ENCODE results near the gene KLHL3.
A peak's percentile ranks its signal among the peaks of the same experiment; 100 is the strongest.

The KLHL3 gene

DNA sequence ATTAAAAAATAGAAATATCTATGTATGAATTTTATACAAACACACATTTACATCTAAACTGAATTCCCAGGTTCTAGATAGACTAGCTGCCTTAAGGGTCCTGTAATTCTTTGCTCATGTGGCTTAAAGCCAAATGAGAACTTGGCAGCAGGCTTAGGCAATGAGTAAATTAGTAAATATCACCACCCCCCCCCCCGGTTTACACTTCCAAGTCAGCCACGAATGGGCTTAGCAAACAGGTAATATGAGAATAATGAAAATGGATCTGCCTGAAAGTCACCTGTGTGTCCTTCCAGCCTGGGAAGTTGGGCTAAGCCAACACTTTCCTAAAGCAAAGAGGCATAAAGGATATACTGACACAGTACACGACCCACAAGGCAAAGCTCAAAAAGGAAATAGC, 108.6 kb downstream of the KLHL3 start:
- Histone ChIP-seq H3K36me3 (ENCODE audit: control insufficient read depth in 2 of 2, insufficient read depth in 1 of 2, low read length in 2 of 2) (no peaks in the 10 kb centered on the region), H3K4me3 (ENCODE audit: low read depth, low read length) (no peak overlapping the region), H3K4me1 (ENCODE audit: control insufficient read depth, insufficient read depth, low read length) (no peaks in the 10 kb centered on the region), H3K27ac (ENCODE audit: extremely low read depth, low read depth, low read length) (no peak overlapping the region), H3K9me3 (ENCODE audit: control insufficient read depth, insufficient read depth, low read depth, low read length) (no peaks in the 10 kb centered on the region)
- ChIA-PET POLR2A (no interaction called here), CTCF (interaction anchor here (0.5 to 6.4 kb wide), 12 partner anchors 9 to 891 kb away, joined by 3 to 87 read pairs (median 4); partner anchors contain the start of gene HNRNPA0)
- TF ChIP-seq OVOL3 (tag by site-specific recombination; IDR thresholded peaks at IDR 0.05), result no peak
- TF ChIP-seq, protein P1, sequence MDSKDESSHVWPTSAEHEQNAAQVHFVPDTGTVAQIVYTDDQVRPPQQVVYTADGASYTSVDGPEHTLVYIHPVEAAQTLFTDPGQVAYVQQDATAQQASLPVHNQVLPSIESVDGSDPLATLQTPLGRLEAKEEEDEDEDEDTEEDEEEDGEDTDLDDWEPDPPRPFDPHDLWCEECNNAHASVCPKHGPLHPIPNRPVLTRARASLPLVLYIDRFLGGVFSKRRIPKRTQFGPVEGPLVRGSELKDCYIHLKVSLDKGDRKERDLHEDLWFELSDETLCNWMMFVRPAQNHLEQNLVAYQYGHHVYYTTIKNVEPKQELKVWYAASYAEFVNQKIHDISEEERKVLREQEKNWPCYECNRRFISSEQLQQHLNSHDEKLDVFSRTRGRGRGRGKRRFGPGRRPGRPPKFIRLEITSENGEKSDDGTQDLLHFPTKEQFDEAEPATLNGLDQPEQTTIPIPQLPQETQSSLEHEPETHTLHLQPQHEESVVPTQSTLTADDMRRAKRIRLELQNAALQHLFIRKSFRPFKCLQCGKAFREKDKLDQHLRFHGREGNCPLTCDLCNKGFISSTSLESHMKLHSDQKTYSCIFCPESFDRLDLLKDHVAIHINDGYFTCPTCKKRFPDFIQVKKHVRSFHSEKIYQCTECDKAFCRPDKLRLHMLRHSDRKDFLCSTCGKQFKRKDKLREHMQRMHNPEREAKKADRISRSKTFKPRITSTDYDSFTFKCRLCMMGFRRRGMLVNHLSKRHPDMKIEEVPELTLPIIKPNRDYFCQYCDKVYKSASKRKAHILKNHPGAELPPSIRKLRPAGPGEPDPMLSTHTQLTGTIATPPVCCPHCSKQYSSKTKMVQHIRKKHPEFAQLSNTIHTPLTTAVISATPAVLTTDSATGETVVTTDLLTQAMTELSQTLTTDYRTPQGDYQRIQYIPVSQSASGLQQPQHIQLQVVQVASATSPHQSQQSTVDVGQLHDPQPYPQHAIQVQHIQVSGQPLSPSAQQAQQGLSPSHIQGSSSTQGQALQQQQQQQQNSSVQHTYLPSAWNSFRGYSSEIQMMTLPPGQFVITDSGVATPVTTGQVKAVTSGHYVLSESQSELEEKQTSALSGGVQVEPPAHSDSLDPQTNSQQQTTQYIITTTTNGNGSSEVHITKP (tag by site-specific recombination; IDR thresholded peaks at IDR 0.05), result 0 out of 2 replicates have a peak, but pooled peaks have one; percentile 20

DNA sequence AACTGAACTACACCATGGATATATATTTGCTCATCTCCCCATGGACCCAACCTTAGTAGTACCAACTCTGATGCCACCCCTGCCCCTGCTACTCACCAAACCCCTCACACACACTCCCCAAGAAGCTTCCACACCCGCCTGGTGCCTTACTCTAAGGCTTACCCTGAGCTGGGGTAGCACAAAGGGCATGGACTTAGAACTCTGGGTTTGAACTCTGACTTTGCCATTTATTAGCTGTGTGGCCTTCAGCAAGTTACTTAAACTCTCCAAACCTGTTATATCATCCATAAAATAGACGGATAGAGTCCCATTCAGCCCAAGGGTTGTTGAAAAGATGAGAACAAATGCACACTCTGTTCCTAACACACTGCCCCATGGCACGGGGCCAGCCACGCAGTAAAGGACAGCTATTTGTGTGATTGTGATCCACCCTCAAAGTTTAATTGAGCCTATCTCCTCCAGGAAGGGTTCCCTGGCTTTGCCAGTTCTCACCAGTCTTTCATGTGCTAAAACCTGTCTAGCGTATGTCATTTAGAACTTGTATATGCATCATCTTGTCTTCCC, 111.0 kb downstream of the KLHL3 start:
- Histone ChIP-seq H3K27ac (ENCODE audit: extremely low read depth, low read depth, low read length) (no peak overlapping the region), H3K9me3 (ENCODE audit: control insufficient read depth, insufficient read depth, low read depth, low read length) (no peaks in the 10 kb centered on the region), H3K4me1 (ENCODE audit: control insufficient read depth, insufficient read depth, low read length) (no peaks in the 10 kb centered on the region), H3K4me3 (ENCODE audit: low read depth, low read length) (no peak overlapping the region), H3K36me3 (ENCODE audit: control insufficient read depth in 2 of 2, insufficient read depth in 1 of 2, low read length in 2 of 2) (no peaks in the 10 kb centered on the region)
- ChIA-PET CTCF (interaction anchor here (1.9 kb wide), 1 partner anchor 36 kb away, joined by 5 read pairs; no protein-coding TSS in a partner anchor), POLR2A (no interaction called here)
- TF ChIP-seq ZNF571 (tag by site-specific recombination; IDR thresholded peaks at IDR 0.05) (no peak), KLF7 (tag by site-specific recombination; IDR thresholded peaks at IDR 0.05; ENCODE audit: borderline replicate concordance) (no peak), ZNF23 (tag by site-specific recombination; IDR thresholded peaks at IDR 0.05; ENCODE audit: borderline replicate concordance) (no peak), WT1 (tag by site-specific recombination; IDR thresholded peaks at IDR 0.05) (no peak), GLI2 (tag by site-specific recombination; IDR thresholded peaks at IDR 0.05; ENCODE audit: borderline replicate concordance, low read depth) (no peak), KLF8 (tag by site-specific recombination; IDR thresholded peaks at IDR 0.05) (no peak), ZNF830 (tag by site-specific recombination; IDR thresholded peaks at IDR 0.05; ENCODE audit: low read depth) (no peak), KLF16 (tag by site-specific recombination; IDR thresholded peaks at IDR 0.05) (no peak), ZNF354C (tag by site-specific recombination; IDR thresholded peaks at IDR 0.05; ENCODE audit: borderline replicate concordance, low read depth) (no peak)

DNA sequence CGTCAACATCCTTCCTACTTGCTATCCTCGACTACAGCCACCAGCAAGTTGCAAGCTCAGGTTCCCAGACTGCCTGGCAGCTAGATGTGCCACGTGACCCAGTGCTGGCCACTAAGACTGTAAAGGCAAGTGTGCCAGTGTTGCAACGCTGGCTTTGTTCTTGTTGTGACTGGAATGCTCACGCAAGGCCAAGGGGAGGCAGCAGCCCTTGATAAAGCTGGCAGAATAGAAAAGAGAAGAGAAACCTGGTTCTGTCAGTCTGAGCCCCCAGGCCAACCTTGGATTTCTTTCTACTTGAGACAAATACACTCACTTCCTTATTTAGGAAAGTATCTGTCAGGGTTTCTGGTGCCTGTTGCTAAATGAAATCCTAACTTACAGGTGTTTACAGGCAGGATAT, 113.0 kb downstream of the KLHL3 start:
- Histone ChIP-seq H3K9me3 (ENCODE audit: control insufficient read depth, insufficient read depth, low read depth, low read length) (no peaks in the 10 kb centered on the region), H3K36me3 (ENCODE audit: control insufficient read depth in 2 of 2, insufficient read depth in 1 of 2, low read length in 2 of 2) (no peaks in the 10 kb centered on the region), H3K4me3 (ENCODE audit: low read depth, low read length) (no peak overlapping the region), H3K4me1 (ENCODE audit: control insufficient read depth, insufficient read depth, low read length) (no peaks in the 10 kb centered on the region), H3K27ac (ENCODE audit: extremely low read depth, low read depth, low read length) (no peak overlapping the region)
- no peak for TF ChIP-seq ZFP37 (tag by site-specific recombination; IDR thresholded peaks at IDR 0.05)
- no peak for TF ChIP-seq ZNF248 (tag by site-specific recombination; IDR thresholded peaks at IDR 0.05)
- TF ChIP-seq ZNF354C (tag by site-specific recombination; IDR thresholded peaks at IDR 0.05; ENCODE audit: borderline replicate concordance, low read depth), result no peak
- TF ChIP-seq ZNF624 (tag by site-specific recombination; IDR thresholded peaks at IDR 0.05), result no peak
- TF ChIP-seq OVOL3 (tag by site-specific recombination; IDR thresholded peaks at IDR 0.05), result no peak
- no peak for TF ChIP-seq BCL11A (tag by site-specific recombination; IDR thresholded peaks at IDR 0.05; ENCODE audit: low read depth)
- POLR2A ChIA-PET, result no interaction called here
- CTCF ChIA-PET, result interaction anchor here (1.4 to 1.9 kb wide), 3 partner anchors 38 to 120 kb away, joined by 3 to 5 read pairs (median 5); no protein-coding TSS in a partner anchor
